GM21619 (cell line): ENCODE measurements around the gene ANKS6.

Experiments
- ATAC-seq: cut with Tn5 transposase; IDR thresholded peaks from one replicate; pipeline ENCODE4 v1.9.1; 2021; ENCODE audit not compliant: unreplicated experiment

ANKS6 gene

GRCh38 chr9:98815391-98815951 is 19.1 kb upstream of the ANKS6 start:
- ATAC-seq = no peak

- ATAC-seq = no peak
These were observed 14.8 kb upstream of the ANKS6 start for GRCh38 chr9:98811051-98811650.

GRCh38 chr9:98810102-98810842 is 13.9 kb upstream of the ANKS6 start:
- ATAC-seq = no peak

- ATAC-seq = no peak
These were observed 13.2 kb upstream of the ANKS6 start for GRCh38 chr9:98809311-98810101.

GRCh38 chr9:98808875-98809274 is 12.5 kb upstream of the ANKS6 start:
- no peak for ATAC-seq

GRCh38 chr9:98808411-98808815 is 12.1 kb upstream of the ANKS6 start:
- ATAC-seq = no peak

GRCh38 chr9:98807814-98808195 is 11.4 kb upstream of the ANKS6 start:
- ATAC-seq = no peak

GRCh38 chr9:98807070-98807813 is 10.9 kb upstream of the ANKS6 start, which contains the start of gene GALNT12:
Gene GALNT12 (plus strand): TSS chr9:98807670. CDS start chr9:98807699, 29 bp downstream.
- no peak for ATAC-seq

- ATAC-seq = no peak
These were observed 10.2 kb upstream of the ANKS6 start for GRCh38 chr9:98806394-98807035.

- no peak for ATAC-seq
These were observed 9.3 kb upstream of the ANKS6 start for GRCh38 chr9:98805506-98806272.

- ATAC-seq = no peak
These were observed 7.7 kb upstream of the ANKS6 start for GRCh38 chr9:98804083-98804482.

- ATAC-seq = no peak
These were observed 5.6 kb upstream of the ANKS6 start for GRCh38 chr9:98801969-98802371.

GRCh38 chr9:98801561-98801960 is 5.2 kb upstream of the ANKS6 start:
- no peak for ATAC-seq

GRCh38 chr9:98798254-98798653 is 1.9 kb upstream of the ANKS6 start:
- no peak for ATAC-seq

- ATAC-seq = no peak
These were observed 1.1 kb upstream of the ANKS6 start for GRCh38 chr9:98797491-98797890.

GRCh38 chr9:98795970-98796363 is 388 bp downstream of the ANKS6 start:
- peak; percentile 30 for ATAC-seq

- no peak for ATAC-seq
These were observed 930 bp downstream of the ANKS6 start for GRCh38 chr9:98795295-98795955.

- ATAC-seq = no peak
These were observed 1.6 kb downstream of the ANKS6 start for GRCh38 chr9:98794802-98795201.

- ATAC-seq = no peak
These were observed 3.3 kb downstream of the ANKS6 start for GRCh38 chr9:98793031-98793430.
